HepG2 (cell line): ENCODE measurements around the gene SHC1. TPM values are rescaled to one million over a fixed set of nuclear protein-coding genes. Genes with fewer than 3 reads are reported as not detected.

Source experiments
- ATAC-seq: fragments of 200-7000 bp; cut with Tn5 transposase; 3 replicates; pipeline ENCODE4 v1.9.1; 2020; ENCODE audit warnings: mild to moderate bottlenecking, moderate library complexity
- BruUV-seq: library from RNA; stranded (reverse); fragments of 400-500 nt; replicated peaks from 2 replicates; lab custom pipeline; 2021; lab: Mats Ljungman, UMichigan
- CTCF ChIA-PET: fragments of 300-600 bp; formaldehyde crosslinking; extraction: SDS; loops from one replicate; lab custom pipeline; 2021; ENCODE audit warnings: low total read pairs, inconsistent platforms, low intra/inter-chr PET ratio; lab: Yijun Ruan, JAX
- POLR2A ChIA-PET: fragments of 350-600 bp; sonication (Branson Sonifier 250); formaldehyde crosslinking; loops from one replicate; lab custom pipeline; 2020; ENCODE audit warnings: antibody characterized with exemption, inconsistent platforms; lab: Yijun Ruan, JAX
- DNase-seq: peaks from one replicate; pipeline ENCODE4 v3.0.0-alpha.2; 2015; ENCODE audit warnings: low spot score
- FAIRE-seq: peaks from 3 replicates; lab custom pipeline; 2011; peaks lifted over from hg19 to GRCh38; lab: Jason Lieb, UNC
- H2AFZ ChIP-seq: one replicate; pipeline ENCODE4 v1.6.1; 2011; ENCODE audit warnings: low read length, inconsistent platforms
- H3K27ac ChIP-seq: fragments of 300-600 bp; 3 replicates; pipeline ENCODE4 v1.8.0; 2011; ENCODE audit warnings: mixed run types, mild to moderate bottlenecking, mixed read lengths, low read length, inconsistent platforms; ENCODE audit not compliant: insufficient read depth; ENCODE audit errors: extremely low read length
- H3K27me3 ChIP-seq, 2 experiments: fragments of 200-600 bp in 1 of 2; 2 replicates in 1 of 2; 3 replicates in 1 of 2; pipeline versions ENCODE4 v1.6.0 to v1.8.0; 2011; ENCODE audit warnings: low read length in 2 of 2, mild to moderate bottlenecking in 2 of 2, moderate library complexity in 2 of 2, inconsistent platforms in 1 of 2; ENCODE audit not compliant: insufficient read depth in 2 of 2, control insufficient read depth in 1 of 2
- H3K36me3 ChIP-seq, 2 experiments: fragments of 200-600 bp in 1 of 2; replicated peaks in 1 of 2; 2 replicates in 1 of 2; 3 replicates in 1 of 2; pipeline versions ENCODE4 v1.5.1 to v1.8.0; 2011; ENCODE audit warnings: low read length in 2 of 2, inconsistent platforms in 1 of 2; ENCODE audit not compliant: insufficient read depth in 2 of 2, control insufficient read depth in 1 of 2
- H3K4me1 ChIP-seq: 2 replicates; pipeline ENCODE4 v1.5.1; 2012; ENCODE audit warnings: low read length, inconsistent platforms; ENCODE audit not compliant: insufficient read depth
- H3K4me2 ChIP-seq: 2 replicates; pipeline ENCODE4 v1.6.0; 2011; ENCODE audit warnings: low read depth, low read length, inconsistent platforms
- H3K4me3 ChIP-seq, 3 experiments: fragments of 200-600 bp in 1 of 3; sonication (generic), shearing (Covaris generic) in 1 of 3; replicated peaks in 1 of 3; 2 replicates each; pipeline ENCODE4 v1.5.1; 2011 to 2016; ENCODE audit warnings: low read length in 3 of 3, inconsistent platforms in 2 of 3, low read depth in 2 of 3, mild to moderate bottlenecking in 2 of 3, control low read depth in 1 of 3, mixed read lengths in 1 of 3; ENCODE audit not compliant: insufficient read depth in 1 of 3
- H3K79me2 ChIP-seq: one replicate; pipeline ENCODE4 v1.6.1; 2011; ENCODE audit warnings: low read length, inconsistent platforms; ENCODE audit not compliant: insufficient read depth
- H3K9ac ChIP-seq: 2 replicates; pipeline ENCODE4 v1.6.0; 2011; ENCODE audit warnings: mild to moderate bottlenecking, low read depth, low read length, inconsistent platforms; ENCODE audit not compliant: insufficient read depth
- H3K9me3 ChIP-seq: 2 replicates; pipeline ENCODE4 v1.5.1; 2012; ENCODE audit warnings: mild to moderate bottlenecking, low read length
- H4K20me1 ChIP-seq: 2 replicates; pipeline ENCODE4 v1.6.0; 2011; ENCODE audit warnings: inconsistent platforms, mild to moderate bottlenecking, low read length, moderate library complexity; ENCODE audit not compliant: insufficient read depth
- AGO2 ChIP-seq: fragments of 200-400 bp; formaldehyde crosslinking; optimal IDR thresholded peaks from 2 replicates; pipeline ENCODE3; 2017; ENCODE audit warnings: mild to moderate bottlenecking, low read depth, low read length, moderate library complexity
- AKNA ChIP-seq: sonication (generic); formaldehyde crosslinking; IDR thresholded peaks from 2 replicates; pipeline ENCODE4 v1.4.0; 2020; ENCODE audit warnings: missing genetic modification reagents, borderline replicate concordance
- GABPB1 ChIP-seq: IDR thresholded peaks from 2 replicates; pipeline ENCODE4 v1.6.1; 2016; ENCODE audit warnings: mild to moderate bottlenecking, missing genetic modification reagents, moderate library complexity, missing compliant biosample characterization
- HNF4A ChIP-seq: sonication (generic); formaldehyde crosslinking; IDR thresholded peaks from 2 replicates; pipeline ENCODE4 v1.4.0; 2020; ENCODE audit warnings: missing genetic modification reagents
- JUND ChIP-seq: sonication (generic); formaldehyde crosslinking; IDR thresholded peaks from 2 replicates; pipeline ENCODE4 v1.8.0; 2022; ENCODE audit warnings: mild to moderate bottlenecking, missing genetic modification reagents
- MEF2D ChIP-seq: sonication (generic); formaldehyde crosslinking; IDR thresholded peaks from 2 replicates; pipeline ENCODE4 v1.5.1; 2020; ENCODE audit warnings: mild to moderate bottlenecking, missing genetic modification reagents
- NCOR1 ChIP-seq: fragments of 200-600 bp; sonication (generic); IDR thresholded peaks from 2 replicates; pipeline ENCODE4 v1.7.0; 2017; ENCODE audit warnings: antibody characterized with exemption, low read length, borderline replicate concordance
- NR3C1 ChIP-seq: sonication (generic); formaldehyde crosslinking; IDR thresholded peaks from 2 replicates; pipeline ENCODE4 v1.4.0; 2020; ENCODE audit warnings: missing genetic modification reagents
- RNF2 ChIP-seq: fragments of 450-650 bp; conservative IDR thresholded peaks from 2 replicates; pipeline ENCODE4 v1.6.1; 2016; ENCODE audit warnings: low read depth
- SMAD9 ChIP-seq: sonication (generic); formaldehyde crosslinking; IDR thresholded peaks from 2 replicates; pipeline ENCODE4 v1.5.1; 2020; ENCODE audit warnings: mild to moderate bottlenecking, missing genetic modification reagents
- ZMYM3 ChIP-seq: sonication (generic); formaldehyde crosslinking; IDR thresholded peaks from 2 replicates; pipeline ENCODE4 v1.5.1; 2020; ENCODE audit warnings: mild to moderate bottlenecking, missing genetic modification reagents
- ZNF138 ChIP-seq: sonication (generic); formaldehyde crosslinking; IDR thresholded peaks from 2 replicates; pipeline ENCODE4 v1.5.0; 2020; ENCODE audit warnings: mild to moderate bottlenecking, low read depth, missing genetic modification reagents
- ZNF331 ChIP-seq: sonication (generic); formaldehyde crosslinking; IDR thresholded peaks from 2 replicates; pipeline ENCODE4 v1.4.0; 2020; ENCODE audit warnings: missing genetic modification reagents
- ZNF552 ChIP-seq: sonication (generic); formaldehyde crosslinking; IDR thresholded peaks from 2 replicates; pipeline ENCODE4 v1.9.0; 2022; ENCODE audit warnings: missing genetic modification reagents, mild to moderate bottlenecking, borderline replicate concordance
- ZNF614 ChIP-seq: IDR thresholded peaks from 2 replicates; pipeline ENCODE4 v1.6.1; 2018; ENCODE audit warnings: missing biosample characterization, missing genetic modification reagents, inconsistent platforms, borderline replicate concordance
- ZNF616 ChIP-seq: sonication (generic); formaldehyde crosslinking; IDR thresholded peaks from 2 replicates; pipeline ENCODE4 v1.5.0; 2020; ENCODE audit warnings: low read depth, mild to moderate bottlenecking, missing genetic modification reagents
- ZNF660 ChIP-seq: sonication (generic); formaldehyde crosslinking; IDR thresholded peaks from 2 replicates; pipeline ENCODE4 v1.5.1; 2020; ENCODE audit warnings: mild to moderate bottlenecking, low read depth, missing genetic modification reagents, borderline replicate concordance
- ZNF674 ChIP-seq: sonication (generic); formaldehyde crosslinking; IDR thresholded peaks from 2 replicates; pipeline ENCODE4 v1.5.0; 2020; ENCODE audit warnings: low read depth, mild to moderate bottlenecking, missing genetic modification reagents
- ZNF773 ChIP-seq: sonication (generic); formaldehyde crosslinking; IDR thresholded peaks from 2 replicates; pipeline ENCODE4 v1.4.0; 2020; ENCODE audit warnings: missing genetic modification reagents, borderline replicate concordance
- ZNF777 ChIP-seq: sonication (generic); formaldehyde crosslinking; IDR thresholded peaks from 2 replicates; pipeline ENCODE4 v1.4.0; 2020; ENCODE audit warnings: missing genetic modification reagents
- WGBS: methylation state at CpG from one replicate; pipeline ENCODE4 v1.1.6; 2017; ENCODE audit warnings: low lambda C conversion rate; 5-methylcytosine and 5-hydroxymethylcytosine counted together
- in situ Hi-C: cut with HindIII; loops from 2 replicates; pipeline ENCODE4 v1.10.0; 2017; ENCODE audit warnings: low pct_unique_long_range_greater_than_20kb; ENCODE audit not compliant: extremely low pct_ligation_motif_present
- intact Hi-C: fragments of 100-400 bp; cut with micrococcal nuclease; formaldehyde crosslinking; loops from one replicate; pipeline ENCODE4 v1.10.0; 2022; ENCODE audit not compliant: unreplicated experiment
- polyA plus RNA-seq, 8 experiments: library from polyadenylated mRNA; depleted of rRNA in 3 of 8; stranded (reverse) in 7 of 8; unstranded in 1 of 8; fragments of >200 nt; fragmentation: Illumina TruSeq in 4 of 8; extraction: Trizol in 4 of 8; gene quantifications; 2 replicates each; pipeline versions ENCODE4 v1.2.1 to v1.2.3, GENCODE V29; 2011 to 2016; ENCODE audit warnings: low read depth in 4 of 8, missing spikeins in 1 of 8, mixed read lengths in 1 of 8; ENCODE audit not compliant: insufficient read depth in 1 of 8
- total RNA-seq, 5 experiments: library from RNA; depleted of rRNA; stranded (reverse); fragments of >200 nt; fragmentation: Illumina TruSeq; extraction: Trizol; gene quantifications; 2 replicates each; pipeline ENCODE4 v1.2.3, GENCODE V29; 2016; ENCODE audit warnings: low read depth in 1 of 5

The SHC1 gene
- total and polyA plus RNA-seq, 2 of the 13 experiments (the other 11 are each of a cell fraction or from before 2014, with no cell fraction given) = 52.0 to 137 TPM

- FAIRE-seq (peak; percentile 18), ATAC-seq (peak; percentile 88), DNase-seq (peak; percentile 88)
- Histone ChIP-seq H3K9ac (peak overlapping the region; percentile 32; the same call in 1 of the 2 replicates), H3K4me2 (peak overlapping the region; percentile 79), H3K27ac (peak overlapping the region; percentile 74), H4K20me1 (peaks cover 6% of the 10 kb centered on the region; the same call in 1 of the 2 replicates), H2AFZ (no peak overlapping the region), H3K79me2 (peaks cover 2% of the 10 kb centered on the region), H3K4me3 (peak overlapping the region in 2 of 3 experiments; percentile 48 to 61; a peak in 5 of 6 replicates), H3K27me3 (no peaks in the 10 kb centered on the region), H3K36me3 (peaks cover 6 to 26% of the 10 kb centered on the region in 2 experiments; a peak in 4 of 5 replicates), H3K4me1 (peaks cover 43% of the 10 kb centered on the region), H3K9me3 (no peaks in the 10 kb centered on the region)
- CTCF ChIA-PET = interaction anchor here (0.6 to 2.8 kb wide), 17 partner anchors 13 to 111 kb away, joined by 3 to 54 read pairs (median 7); partner anchors contain the start of genes CKS1B, FLAD1, LENEP and PBXIP1
- POLR2A ChIA-PET = interaction anchor here (0.6 to 8.2 kb wide), 17 partner anchors 9 to 109 kb away, joined by 3 to 90 read pairs (median 7); partner anchors contain the start of genes ADAM15, FLAD1, PBXIP1 and PYGO2
- in situ Hi-C loops = no loop called here
- 32% methylated on average over 6 of the region's 49 CpGs for WGBS
- BruUV-seq = no TSS peak
- intact Hi-C loops = loop anchor here (1.0 kb wide), 3 partner anchors 16 to 111 kb away; partner anchors contain the start of gene SHC1
- TF ChIP-seq AKNA (CRISPR knock-in tag) (no peak), ZMYM3 (CRISPR knock-in tag) (peak; percentile 44; the same call in 1 of the 2 replicates), GABPB1 (CRISPR knock-in tag) (peak; percentile 88), HNF4A (CRISPR knock-in tag) (peak; percentile 37; the same call in 1 of the 2 replicates), ZNF674 (CRISPR knock-in tag) (no peak), SMAD9 (CRISPR knock-in tag) (no peak), AGO2 (peak; percentile 99), RNF2 (peak; percentile 37; the same call in 1 of the 2 replicates), NCOR1 (no peak), ZNF552 (CRISPR knock-in tag) (no peak), ZNF616 (CRISPR knock-in tag) (no peak), JUND (CRISPR knock-in tag) (peak; percentile 46; the same call in 1 of the 2 replicates), ZNF773 (no peak), ZNF777 (peak; percentile 48), NR3C1 (no peak), ZNF138 (CRISPR knock-in tag) (no peak), ZNF331 (peak; percentile 91), MEF2D (CRISPR knock-in tag) (no peak), ZNF660 (CRISPR knock-in tag) (no peak), ZNF614 (peak; percentile 83; the same call in 1 of the 2 replicates)
Observed at GRCh38 chr1:155017041-155017945, 46.7 kb upstream of the SHC1 start.
